HG03135 (cell line): ENCODE data around the gene GPC5.

Source experiments
- ATAC-seq: cut with Tn5 transposase; IDR thresholded peaks from one replicate; pipeline ENCODE4 v1.9.1; 2021; ENCODE audit warnings: mild to moderate bottlenecking, moderate library complexity; ENCODE audit not compliant: unreplicated experiment

Gene GPC5

DNA sequence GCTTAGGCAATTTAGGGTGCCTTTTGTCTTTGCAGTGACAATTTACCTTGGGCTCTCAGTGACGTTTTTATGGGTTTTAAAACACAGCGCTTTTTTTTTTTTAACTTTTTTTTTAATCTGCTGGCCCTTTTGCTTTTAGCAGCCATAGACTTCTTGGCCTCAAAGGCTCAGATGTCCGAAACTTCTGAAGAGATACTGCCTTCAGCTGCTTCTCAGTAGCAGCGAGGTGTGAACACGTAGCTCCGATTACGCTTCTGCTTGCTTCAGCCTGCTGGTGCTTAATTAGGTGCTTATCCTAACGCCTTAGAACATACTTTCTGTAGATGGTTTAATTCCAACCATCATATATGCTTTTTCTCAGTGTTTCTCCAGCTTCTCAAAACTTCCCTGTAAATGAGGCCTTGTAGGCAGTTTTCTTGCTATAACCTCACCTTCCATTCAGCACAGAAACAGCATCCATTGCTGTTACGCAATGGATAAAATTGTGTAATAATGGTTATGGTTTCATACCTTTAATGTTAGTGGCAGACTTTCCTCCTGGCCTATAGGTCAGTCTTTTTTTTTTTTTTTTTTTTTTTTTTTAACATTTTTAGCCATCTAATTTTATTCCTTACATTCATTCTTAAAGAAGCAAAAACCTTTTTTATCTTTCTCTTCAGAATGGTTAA, 723.9 kb downstream of the GPC5 start:
- no peak for ATAC-seq

DNA sequence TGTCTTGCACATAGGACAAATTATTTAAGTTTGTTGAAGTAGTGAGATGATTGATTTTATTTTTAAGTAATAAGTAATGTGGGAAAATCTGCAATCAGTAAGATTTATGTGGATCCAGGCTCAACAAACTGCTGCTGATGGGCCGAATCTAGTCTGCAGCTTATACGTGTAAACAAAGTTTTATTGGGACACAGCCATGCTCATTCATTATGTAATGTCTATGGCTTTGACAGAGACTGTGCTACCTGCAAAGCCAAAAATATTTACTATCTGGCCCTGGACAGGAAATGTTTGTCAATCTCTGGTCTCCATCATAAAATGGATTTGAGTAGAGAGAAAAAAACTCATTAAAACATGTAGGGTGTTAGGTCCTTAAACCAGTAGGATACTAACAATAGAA, 728.0 kb downstream of the GPC5 start:
- no peak for ATAC-seq

DNA sequence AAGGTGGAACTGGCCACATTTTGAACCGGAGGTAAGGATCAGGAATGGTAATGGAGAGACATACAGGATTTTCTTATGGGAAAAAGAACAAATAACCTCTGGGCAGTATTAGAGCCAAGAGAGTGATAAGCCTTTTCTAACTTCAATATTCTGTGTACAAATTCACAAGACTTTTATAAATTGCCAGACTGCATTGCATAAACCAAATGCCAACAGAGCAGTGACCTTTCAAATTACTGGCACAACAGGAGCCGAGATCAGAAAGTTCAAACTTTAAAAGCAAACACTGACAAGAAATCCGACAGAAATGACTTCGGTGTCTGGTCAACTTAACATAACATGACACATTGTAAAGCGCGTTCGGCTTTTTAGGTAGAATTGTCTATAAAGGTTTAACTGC, 737.1 kb downstream of the GPC5 start:
- ATAC-seq = no peak

DNA sequence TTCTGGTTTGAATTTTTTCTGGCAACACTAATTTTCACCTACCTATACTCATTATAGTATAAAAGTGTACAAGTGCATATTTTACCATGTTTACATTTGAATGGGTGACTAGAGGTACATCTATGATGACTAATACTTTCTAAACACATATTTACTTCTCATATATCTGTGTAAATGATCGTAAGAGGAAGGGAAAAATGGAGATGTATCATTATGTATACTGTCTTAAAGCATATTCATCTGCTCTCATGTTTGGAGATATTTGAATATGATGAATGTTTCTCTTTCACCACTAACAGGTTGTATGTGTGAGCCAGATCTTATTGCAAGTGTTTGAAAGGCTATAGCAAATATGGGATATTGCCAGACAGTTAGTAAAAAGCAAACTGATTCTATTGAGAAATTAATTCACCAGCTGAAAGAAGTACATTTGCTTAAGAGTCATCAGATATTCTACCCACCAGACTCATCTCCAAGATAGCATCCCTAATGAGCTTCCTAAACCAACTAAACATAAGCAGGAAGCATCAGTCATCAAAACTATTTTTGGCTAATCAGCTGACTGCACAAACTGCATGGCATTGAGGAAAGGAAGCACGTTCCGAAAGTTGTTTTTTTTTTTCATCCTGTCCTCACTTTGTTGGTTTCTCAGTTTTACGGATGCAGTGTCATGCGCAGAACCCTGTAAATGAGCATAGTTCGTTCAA, 738.2 kb downstream of the GPC5 start:
- no peak for ATAC-seq

DNA sequence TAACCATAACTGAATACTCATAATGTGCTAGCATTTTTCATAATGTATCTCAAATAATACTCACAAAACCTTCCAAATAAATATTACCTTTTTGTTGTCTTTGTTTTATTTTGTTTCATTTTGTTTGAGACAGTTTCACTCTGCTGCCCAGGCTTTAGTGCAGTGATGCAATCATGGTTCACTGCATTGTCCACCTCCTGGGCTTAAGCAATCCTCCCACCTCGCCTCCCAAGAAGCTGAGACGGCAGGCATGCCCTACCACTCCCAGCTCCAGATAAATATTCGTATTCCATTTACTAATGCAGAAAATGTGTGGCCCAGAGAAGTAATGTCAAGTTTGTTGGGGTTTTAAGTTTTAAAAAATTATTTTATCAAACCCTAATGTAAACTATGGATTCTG, 739.1 kb downstream of the GPC5 start:
- ATAC-seq = no peak

DNA sequence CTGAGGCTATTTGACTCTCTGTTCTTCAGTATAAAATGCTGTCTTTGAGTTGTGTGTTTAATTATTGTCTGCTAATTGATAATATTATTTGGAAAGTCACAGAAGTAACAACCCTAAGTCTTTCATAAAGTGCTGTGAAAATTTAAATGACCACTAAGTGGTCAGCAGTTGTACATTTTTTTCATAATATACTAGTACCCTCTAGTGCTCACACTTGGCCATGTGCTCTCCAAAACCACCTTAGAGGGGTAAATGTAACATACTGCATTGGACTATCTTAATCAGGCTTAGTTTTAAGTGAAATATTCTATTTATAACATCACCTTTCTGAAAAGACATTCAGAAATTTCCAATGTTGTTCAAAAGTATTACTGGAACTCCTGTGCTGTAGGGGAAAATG, 745.3 kb downstream of the GPC5 start:
- no peak for ATAC-seq

DNA sequence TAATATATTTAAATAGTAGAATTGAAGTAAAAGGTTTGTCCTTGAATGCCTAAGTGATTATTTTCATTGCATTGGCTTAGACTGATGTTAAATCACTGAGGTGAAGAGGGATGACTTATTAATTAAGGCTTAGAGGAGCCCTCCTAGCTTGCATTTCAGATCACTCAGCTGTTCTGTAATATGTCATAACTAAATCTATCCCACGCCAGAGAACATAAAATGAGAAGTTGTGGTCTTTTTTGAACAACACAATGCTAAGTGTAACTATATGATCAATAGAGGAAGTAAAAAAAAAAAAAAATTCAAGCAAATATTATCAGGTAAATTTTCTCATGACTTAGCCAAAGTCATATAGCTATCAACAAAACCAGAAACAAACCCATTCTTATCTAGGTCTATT, 752.2 kb downstream of the GPC5 start:
- no peak for ATAC-seq

DNA sequence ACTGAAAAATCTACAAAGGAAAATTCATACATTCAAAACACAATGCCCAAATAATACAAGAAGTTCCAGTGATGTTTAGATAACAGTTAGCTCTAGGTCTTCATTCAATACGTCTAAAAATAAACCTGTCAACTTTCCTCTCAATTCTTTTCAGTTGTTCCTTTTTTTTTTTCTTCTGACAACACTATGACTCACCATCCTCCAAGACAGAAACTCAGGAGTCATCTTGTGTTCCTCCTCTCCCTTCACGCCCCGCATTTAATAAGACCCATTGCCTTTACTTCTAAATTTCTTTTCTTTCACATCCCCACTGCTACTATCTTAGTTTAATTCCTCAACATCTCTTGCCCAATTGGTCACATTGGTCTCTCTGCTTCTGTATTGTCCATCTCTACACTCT, 759.9 kb downstream of the GPC5 start:
- ATAC-seq = no peak

DNA sequence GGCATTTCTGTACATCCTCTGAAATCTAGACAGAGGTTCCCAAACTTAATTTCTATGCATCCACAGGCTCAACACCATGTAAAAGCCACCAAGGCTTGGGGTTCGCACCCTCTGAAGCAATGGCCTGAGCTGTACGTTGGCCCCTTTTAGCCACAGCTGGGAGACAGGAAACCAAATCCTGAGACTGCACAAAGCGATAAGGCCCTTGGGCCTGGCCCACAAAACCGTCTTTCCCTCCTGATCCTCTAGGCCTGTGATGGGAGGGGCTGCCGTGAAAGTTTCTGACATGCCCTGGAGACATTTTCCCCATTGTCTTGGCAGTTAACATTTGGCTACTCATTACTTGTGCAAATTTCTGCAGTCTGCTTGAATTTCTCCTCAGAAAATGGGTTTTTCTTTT, 766.4 kb downstream of the GPC5 start:
- no peak for ATAC-seq

DNA sequence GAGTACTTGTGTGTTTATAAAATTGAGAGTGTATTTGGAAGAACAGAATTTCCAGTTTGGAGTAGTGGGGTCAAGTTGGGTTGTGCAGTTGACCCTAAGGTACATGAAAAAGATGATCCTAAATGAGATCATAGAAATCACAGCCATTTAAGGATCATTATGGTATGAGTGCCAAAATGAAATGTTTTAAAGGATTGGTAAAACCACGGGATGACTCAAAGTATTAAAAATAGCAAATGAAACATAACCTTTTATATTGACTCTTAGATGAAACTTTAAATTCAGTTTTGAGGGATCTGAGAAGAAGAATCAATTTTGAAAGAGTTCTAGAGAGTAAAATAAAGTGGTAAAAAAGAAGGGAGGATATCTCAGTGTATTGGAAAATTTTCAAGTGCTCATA, 773.8 kb downstream of the GPC5 start:
- ATAC-seq = no peak

DNA sequence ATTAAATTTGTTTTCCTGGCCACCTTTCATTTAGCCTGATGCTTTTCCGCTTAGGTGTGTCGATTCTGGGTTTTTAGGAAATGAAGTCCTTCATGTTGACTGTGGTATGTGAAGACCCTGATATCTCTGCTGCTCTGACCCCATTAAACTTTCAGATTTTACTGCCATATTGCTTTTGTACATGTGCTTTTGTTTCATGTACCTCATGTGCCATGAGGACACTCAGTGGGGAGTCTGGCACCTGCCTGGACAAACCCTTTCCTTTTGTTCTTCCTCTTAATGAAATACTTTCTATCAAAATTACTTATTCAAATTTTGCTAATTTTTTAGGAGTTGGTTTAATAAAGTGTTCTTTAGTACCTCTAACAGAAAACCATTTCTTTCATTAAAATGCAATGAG, 774.8 kb downstream of the GPC5 start:
- no peak for ATAC-seq

DNA sequence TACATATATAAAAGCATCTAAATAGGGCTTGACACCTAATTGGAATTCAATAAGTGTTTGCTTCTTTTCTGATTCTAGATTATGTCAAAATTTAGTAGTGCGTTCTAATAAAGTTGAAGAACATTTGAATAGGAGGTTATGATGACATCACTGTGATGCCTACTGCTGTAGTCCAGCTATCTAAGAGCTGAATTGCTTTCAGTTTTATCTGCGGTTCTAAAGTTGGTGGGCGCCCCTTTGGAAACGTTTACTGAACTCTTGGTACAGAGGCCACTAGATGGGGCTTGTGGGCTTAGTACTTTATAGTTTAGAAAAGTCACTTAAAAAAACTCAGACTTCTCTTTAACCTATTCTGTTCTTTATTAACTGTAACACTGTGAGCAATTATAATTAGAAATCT, 776.9 kb downstream of the GPC5 start:
- ATAC-seq = no peak

DNA sequence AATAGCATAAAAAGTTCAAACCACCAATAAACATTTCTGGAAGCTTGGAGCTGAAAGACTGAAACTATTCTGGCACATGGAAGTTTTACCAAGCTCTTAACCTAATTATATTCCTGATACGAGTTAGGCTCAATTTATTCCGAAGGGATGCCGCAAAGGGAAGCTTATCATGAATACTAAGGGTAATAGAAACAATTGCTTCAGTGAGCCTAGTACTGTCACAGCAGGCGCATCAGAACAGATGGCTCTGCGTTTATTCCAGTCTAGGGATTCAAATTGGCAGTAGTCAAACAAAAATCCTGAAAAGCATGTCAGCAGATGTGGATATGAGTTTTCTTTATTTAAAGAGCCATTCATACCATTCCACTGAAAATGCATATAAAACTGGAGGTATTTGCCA, 779.5 kb downstream of the GPC5 start:
- no peak for ATAC-seq

DNA sequence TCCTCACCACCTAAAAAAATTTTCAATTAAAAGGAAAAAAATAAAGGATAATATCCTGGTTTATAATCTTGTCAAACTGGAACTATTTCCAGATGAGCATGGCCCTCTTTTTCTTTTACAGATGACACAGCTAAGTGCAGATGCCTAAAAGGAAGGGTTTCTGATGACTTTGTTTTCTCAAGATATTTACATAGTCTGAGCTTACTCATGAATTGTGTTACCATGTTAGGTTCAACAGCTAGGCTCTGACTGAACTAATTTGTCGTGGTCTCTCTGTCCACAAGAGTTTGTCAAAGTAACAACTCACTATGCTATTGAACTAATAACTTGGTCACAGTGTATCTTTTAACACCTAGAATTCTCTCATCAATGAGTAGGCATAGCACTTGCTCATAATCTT, 780.8 kb downstream of the GPC5 start:
- ATAC-seq = no peak

DNA sequence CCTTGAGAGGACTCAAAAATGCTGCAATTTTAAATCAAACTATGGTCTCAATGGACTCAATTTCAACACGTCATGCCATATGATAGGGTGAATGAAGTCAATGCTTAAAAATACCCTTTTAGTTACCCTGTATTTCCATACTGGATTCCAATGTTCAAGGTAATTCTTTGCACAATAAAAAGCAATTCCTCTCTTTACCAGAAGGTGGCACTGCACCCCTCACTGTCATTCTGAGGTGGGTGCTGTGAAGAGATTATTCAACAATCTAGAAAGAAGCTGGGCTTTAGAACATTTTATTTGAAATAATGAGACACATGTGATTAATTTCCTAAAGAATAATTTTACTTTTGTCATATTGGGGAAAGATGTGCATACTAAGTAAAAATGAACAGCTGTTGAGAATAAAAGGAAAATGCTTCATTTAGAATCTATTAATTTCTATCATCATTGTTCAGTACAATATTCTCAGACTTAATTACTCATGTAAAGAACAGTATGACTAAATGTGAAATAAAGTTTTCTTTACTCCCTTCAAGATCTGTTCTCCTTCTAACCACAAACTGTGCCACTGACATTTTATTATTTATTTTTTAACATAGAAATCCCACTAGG, 789.1 kb downstream of the GPC5 start:
- ATAC-seq = peak; percentile 79

DNA sequence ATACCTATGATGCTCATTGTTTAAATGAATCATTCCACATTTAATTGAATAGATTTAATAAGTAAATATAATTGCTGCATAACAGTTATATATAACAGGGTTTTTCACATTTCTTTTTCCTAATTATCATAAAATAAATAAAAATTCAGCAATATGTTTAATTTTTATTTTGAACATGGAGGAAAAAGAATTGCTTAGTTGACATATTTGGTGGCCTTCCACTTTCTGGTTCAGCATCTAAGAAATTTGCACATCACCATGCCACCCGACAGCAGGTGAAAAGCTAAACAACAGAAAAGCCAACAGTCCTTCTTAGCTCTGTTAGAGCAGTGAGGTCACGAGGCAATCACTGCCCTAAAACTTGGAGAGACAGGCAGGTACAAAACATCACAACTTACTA, 790.2 kb downstream of the GPC5 start:
- no peak for ATAC-seq

DNA sequence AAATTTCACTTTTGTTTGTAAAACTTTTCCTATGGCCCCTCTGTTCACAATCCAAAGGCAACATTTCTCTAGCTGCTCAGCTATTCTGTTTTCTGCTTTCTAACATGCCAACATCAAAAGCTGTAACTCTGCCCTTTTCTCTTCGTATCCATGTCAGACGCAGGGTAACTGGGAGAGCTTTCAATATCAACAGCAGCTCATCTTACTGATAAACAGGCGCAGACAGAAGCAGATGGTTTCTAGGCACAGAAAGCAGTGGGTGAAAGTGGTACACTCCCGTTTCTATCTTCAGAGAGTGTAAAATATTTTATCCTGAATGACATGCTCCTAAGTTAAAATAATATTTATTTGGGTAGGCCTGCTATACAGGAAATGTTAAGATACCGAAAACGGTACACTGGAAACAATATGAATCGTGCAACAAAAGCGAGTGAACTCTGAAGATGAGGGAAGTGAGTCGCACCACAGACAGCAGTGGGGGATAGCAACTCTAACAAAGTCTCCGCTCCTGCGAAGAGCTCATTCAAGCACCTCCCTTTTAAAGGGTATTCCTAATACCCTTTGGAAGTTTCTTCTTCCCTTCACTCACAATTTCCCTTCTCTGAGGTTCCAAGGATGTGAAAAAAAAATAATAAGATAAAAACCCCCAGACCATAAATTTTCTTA, 798.3 kb downstream of the GPC5 start:
- ATAC-seq = no peak

DNA sequence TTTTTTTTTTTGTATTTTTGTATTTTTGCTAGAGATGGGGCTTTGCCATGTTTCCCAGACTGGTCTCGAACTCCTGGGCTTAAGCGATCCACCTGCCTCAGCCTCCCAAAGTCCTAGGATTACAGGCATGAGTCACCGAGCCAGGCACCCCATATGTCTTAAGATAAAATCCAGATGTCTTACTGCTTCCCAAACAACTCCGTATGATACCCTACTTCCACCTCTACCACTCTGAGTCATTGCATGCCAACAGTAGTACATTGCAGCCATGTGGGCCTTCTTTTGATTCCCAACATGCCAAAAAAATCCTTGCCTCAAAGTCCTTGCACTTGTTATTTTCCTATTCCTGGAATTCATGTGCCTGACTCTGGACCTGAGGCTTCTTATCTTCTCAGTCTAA, 799.2 kb downstream of the GPC5 start:
- no peak for ATAC-seq

DNA sequence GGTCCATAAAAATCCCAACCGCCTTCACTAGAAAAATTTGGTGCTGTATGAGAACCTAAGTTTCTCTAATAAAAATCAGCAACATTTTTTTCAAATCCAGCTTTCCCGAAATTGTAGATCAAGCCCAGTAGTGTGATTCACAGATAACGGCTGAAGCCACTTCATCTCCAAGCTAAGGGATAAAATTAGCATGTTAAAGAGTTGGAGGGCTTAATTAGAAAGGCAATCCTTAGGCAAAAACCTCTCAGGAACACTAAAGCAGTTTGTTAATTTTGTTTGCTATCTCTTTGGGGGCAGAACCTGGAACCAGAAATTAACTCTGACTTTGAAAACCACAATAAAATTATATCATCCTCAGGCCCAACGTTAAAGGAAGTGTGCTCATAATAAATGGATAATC, 820.2 kb downstream of the GPC5 start:
- ATAC-seq = no peak

DNA sequence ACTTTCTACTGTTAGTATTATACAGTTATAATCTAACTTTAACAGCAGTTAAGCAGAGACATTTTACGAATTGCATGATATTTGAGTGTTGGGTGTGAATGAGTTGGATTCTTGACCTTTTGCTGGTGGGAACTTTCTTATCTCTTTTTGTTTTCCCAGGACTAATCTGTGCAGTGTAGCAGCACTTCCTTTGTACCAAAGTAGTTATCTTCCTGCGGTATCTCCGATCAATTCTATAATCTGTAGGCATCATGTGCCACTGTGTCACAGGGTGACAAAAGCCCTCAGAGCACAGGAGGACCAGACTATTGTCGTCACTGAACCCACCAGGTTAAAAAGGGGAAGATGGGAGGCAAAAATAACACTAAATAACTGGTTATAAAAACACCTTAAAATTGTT, 823.5 kb downstream of the GPC5 start:
- ATAC-seq = no peak

DNA sequence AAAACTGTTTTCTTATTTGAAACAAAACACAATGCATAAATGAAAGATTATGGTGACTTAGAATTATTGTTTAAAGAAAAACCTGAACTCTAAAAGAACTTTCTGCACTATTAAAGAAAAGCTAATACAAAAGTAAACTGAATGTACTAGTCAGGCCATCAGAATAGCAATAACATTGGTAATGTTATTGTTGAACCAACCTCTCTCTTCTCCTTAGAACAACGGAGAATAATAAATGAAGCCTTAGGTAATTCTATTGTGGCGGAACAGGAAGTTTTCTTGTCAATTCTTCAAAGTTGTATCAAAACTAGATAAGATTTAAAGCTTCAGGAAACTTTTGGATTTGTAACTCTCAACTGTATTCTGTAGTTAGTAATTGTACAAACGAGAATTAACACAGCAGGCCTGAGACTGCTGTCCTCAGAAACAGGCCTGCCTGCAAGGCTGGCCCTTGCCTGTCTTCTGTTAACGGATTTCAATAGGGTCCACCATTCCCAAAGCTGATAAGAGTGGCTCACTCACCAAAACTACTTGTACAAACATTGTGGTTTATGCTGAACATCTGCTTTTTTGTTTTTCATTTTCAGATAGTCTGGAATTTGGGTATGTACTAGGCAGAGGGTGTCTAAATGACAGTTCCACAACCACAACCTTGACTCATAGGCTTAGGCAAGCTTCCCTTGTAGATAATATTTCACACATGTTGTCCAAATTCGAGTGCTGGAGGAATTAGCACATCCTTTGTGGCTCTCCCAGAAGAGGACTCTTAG, 825.8 kb downstream of the GPC5 start:
- ATAC-seq = no peak
